ENCODE data around the gene SH3RF3.

Gene SH3RF3

GRCh38 chr2:109234355-109234754 is 105.3 kb downstream of the SH3RF3 start:
- no peak for DNase-seq (ENCODE audit: low read depth)
- no peak overlapping the region for H3K4me3 ChIP-seq (ENCODE audit: low read length)
- TF ChIP-seq CTCF (IDR thresholded peaks at IDR 0.05; ENCODE audit: insufficient read depth, low read depth, low read length, missing control alignments), result no peak

- no peak for TF ChIP-seq CTCF (IDR thresholded peaks at IDR 0.05; ENCODE audit: insufficient read depth, low read depth, low read length, missing control alignments)
- DNase-seq (ENCODE audit: low read depth), result no peak
- no peak overlapping the region for H3K4me3 ChIP-seq (ENCODE audit: low read length)
These were observed 107.1 kb downstream of the SH3RF3 start for GRCh38 chr2:109236147-109236546.

GRCh38 chr2:109237792-109238191 is 108.8 kb downstream of the SH3RF3 start:
- TF ChIP-seq CTCF (IDR thresholded peaks at IDR 0.05; ENCODE audit: insufficient read depth, low read depth, low read length, missing control alignments), result no peak
- H3K4me3 ChIP-seq (ENCODE audit: low read length), result no peak overlapping the region
- DNase-seq (ENCODE audit: low read depth), result no peak

GRCh38 chr2:109238580-109238979 is 109.6 kb downstream of the SH3RF3 start:
- H3K4me3 ChIP-seq (ENCODE audit: low read length), result no peak overlapping the region
- TF ChIP-seq CTCF (IDR thresholded peaks at IDR 0.05; ENCODE audit: insufficient read depth, low read depth, low read length, missing control alignments), result no peak
- DNase-seq (ENCODE audit: low read depth), result peak; percentile 89

- TF ChIP-seq CTCF (IDR thresholded peaks at IDR 0.05; ENCODE audit: insufficient read depth, low read depth, low read length, missing control alignments), result no peak
- H3K4me3 ChIP-seq (ENCODE audit: low read length), result no peak overlapping the region
- peak; percentile 49 for DNase-seq (ENCODE audit: low read depth)
These were observed 110.7 kb downstream of the SH3RF3 start for GRCh38 chr2:109239720-109240119.

- H3K4me3 ChIP-seq (ENCODE audit: low read length), result no peak overlapping the region
- no peak for DNase-seq (ENCODE audit: low read depth)
- TF ChIP-seq CTCF (IDR thresholded peaks at IDR 0.05; ENCODE audit: insufficient read depth, low read depth, low read length, missing control alignments), result no peak
These were observed 113.2 kb downstream of the SH3RF3 start for GRCh38 chr2:109242210-109242653.

- DNase-seq (ENCODE audit: low read depth), result peak; percentile 90
- H3K4me3 ChIP-seq (ENCODE audit: low read length), result no peak overlapping the region
- TF ChIP-seq CTCF (IDR thresholded peaks at IDR 0.05; ENCODE audit: insufficient read depth, low read depth, low read length, missing control alignments), result no peak
These were observed 113.8 kb downstream of the SH3RF3 start for GRCh38 chr2:109242654-109243331.
